OCI-LY7 (cell line): ENCODE results near the gene CTDNEP1. TPM values are rescaled to one million over a fixed set of nuclear protein-coding genes. Genes with fewer than 3 reads are reported as not detected.

Source experiments
- Bru-seq: library from RNA; stranded (reverse); fragments of 400-500 nt; gene quantifications from one replicate; lab custom pipeline; 2021; lab: Mats Ljungman, UMichigan
- BruChase-seq, 2 experiments: library from RNA; stranded (reverse); fragments of 400-500 nt; gene quantifications; one replicate each; lab custom pipeline; 2021; lab: Mats Ljungman, UMichigan
- BruUV-seq: library from RNA; stranded (reverse); fragments of 400-500 nt; replicated peaks from 2 replicates; lab custom pipeline; 2021; lab: Mats Ljungman, UMichigan
- CTCF ChIA-PET: fragments of 300-600 bp; sonication (Branson Sonifier 250); formaldehyde crosslinking; loops from one replicate; lab custom pipeline; 2022; ENCODE audit warnings: antibody characterized with exemption; ENCODE audit not compliant: unreplicated experiment; lab: Charles Lee
- POLR2A ChIA-PET: fragments of 300-600 bp; sonication (Branson Sonifier 250); formaldehyde crosslinking; loops from one replicate; lab custom pipeline; 2022; ENCODE audit warnings: antibody characterized with exemption; lab: Charles Lee
- DNase-seq: peaks from one replicate; pipeline ENCODE4 v3.0.0-alpha.2; 2015; ENCODE audit warnings: low spot score
- H2AFZ ChIP-seq: fragments of 200-600 bp; sonication (generic), shearing (Covaris generic); 2 replicates; pipeline ENCODE4 v1.6.1; 2014; ENCODE audit warnings: mild to moderate bottlenecking, antibody characterized with exemption, low read length, moderate library complexity
- H3K27ac ChIP-seq: fragments of 200-600 bp; sonication (generic); 2 replicates; pipeline ENCODE4 v1.5.1; 2014; ENCODE audit warnings: mixed run types, low read depth, mild to moderate bottlenecking, moderate library complexity, low read length, inconsistent platforms; ENCODE audit not compliant: poor library complexity, severe bottlenecking
- H3K36me3 ChIP-seq: fragments of 200-600 bp; sonication (generic); 2 replicates; pipeline ENCODE4 v1.6.1; 2014; ENCODE audit warnings: mild to moderate bottlenecking, antibody characterized with exemption, low read length, moderate library complexity, mixed read lengths; ENCODE audit not compliant: insufficient read depth
- H3K4me1 ChIP-seq: fragments of 200-600 bp; sonication (generic); 2 replicates; pipeline ENCODE4 v1.5.1; 2014; ENCODE audit warnings: mild to moderate bottlenecking, low read length; ENCODE audit not compliant: insufficient read depth, poor library complexity, severe bottlenecking
- H3K4me2 ChIP-seq: fragments of 200-600 bp; sonication (generic); 2 replicates; pipeline ENCODE4 v1.6.1; 2014; ENCODE audit warnings: mild to moderate bottlenecking, low read length
- H3K4me3 ChIP-seq: fragments of 200-600 bp; sonication (generic); 2 replicates; pipeline ENCODE4 v1.5.1; 2014; ENCODE audit warnings: mild to moderate bottlenecking, low read depth, low read length; ENCODE audit not compliant: poor library complexity, severe bottlenecking
- H3K79me2 ChIP-seq: fragments of 200-600 bp; sonication (generic); 2 replicates; pipeline ENCODE4 v1.6.1; 2016; ENCODE audit warnings: low read depth, mild to moderate bottlenecking, low read length, moderate library complexity, mixed read lengths; ENCODE audit not compliant: insufficient read depth
- H3K9me2 ChIP-seq: fragments of 200-600 bp; sonication (generic); 2 replicates; pipeline ENCODE4 v1.6.1; 2016; ENCODE audit warnings: mild to moderate bottlenecking, low read length, mixed read lengths; ENCODE audit not compliant: insufficient read depth
- H3K9me3 ChIP-seq: fragments of 200-600 bp; sonication (generic); 2 replicates; pipeline ENCODE4 v1.6.1; 2014; ENCODE audit warnings: mild to moderate bottlenecking, mixed run types, low read length, mixed read lengths
- H4K20me1 ChIP-seq: fragments of 200-600 bp; sonication (generic); 2 replicates; pipeline ENCODE4 v1.6.1; 2014; ENCODE audit warnings: mild to moderate bottlenecking, antibody characterized with exemption, low read length, moderate library complexity, mixed read lengths; ENCODE audit not compliant: insufficient read depth
- CTCF ChIP-seq: fragments of 200-600 bp; sonication (generic); conservative IDR thresholded peaks from 2 replicates; pipeline ENCODE4 v1.5.1; 2014; ENCODE audit warnings: mild to moderate bottlenecking, antibody characterized with exemption, low read length, moderate library complexity, mixed read lengths
- EZH2phosphoT487 ChIP-seq: fragments of 200-600 bp; sonication (generic); IDR thresholded peaks from 2 replicates; pipeline ENCODE4 v1.6.1; 2018; ENCODE audit warnings: low read depth, borderline replicate concordance, mild to moderate bottlenecking, mixed run types, antibody characterized with exemption, low read length, moderate library complexity, mixed read lengths
- intact Hi-C: fragments of 100-400 bp; cut with micrococcal nuclease; formaldehyde crosslinking; loops from one replicate; pipeline ENCODE4 v1.10.0; 2022; ENCODE audit not compliant: unreplicated experiment
- long read RNA-seq: library from polyadenylated mRNA; stranded (forward); transcript quantifications from one replicate; pipeline ENCODE4 v2.0.0, GENCODE V29; 2022
- total RNA-seq, 2 experiments: library from RNA; depleted of rRNA in 1 of 2; stranded (reverse); fragments of >200 nt in 1 of 2; shearing (Covaris generic) in 1 of 2; gene quantifications; 2 replicates each; pipeline ENCODE4 v1.2.3, GENCODE V29; 2014 to 2022

The CTDNEP1 gene
- total RNA-seq (2014; rRNA removed; shearing (Covaris generic)) (52.1 and 53.2 TPM in 2 replicates), total RNA-seq (2022) (161 and 173 TPM in 2 replicates), Bru-seq, nascent RNA (percentile 84 among the genes with signal in this experiment), BruChase-seq, experiment 1, labeled RNA remaining after a 6-hour chase (percentile 97 among the genes with signal in this experiment), BruChase-seq, experiment 2, labeled RNA remaining after a 2-hour chase (percentile 94 among the genes with signal in this experiment)
- long read RNA-seq, transcript CTDNEP1-210 (8 exons, 1,708 nt) = major isoform, 52 of 72 reads
- long read RNA-seq, partial matches to known transcripts = 11 of 72 reads
- long read RNA-seq, other reads (novel, unspliced or antisense) = 9 of 72 reads

GRCh38 chr17:7251661-7252175, at the start of gene CTDNEP1:
Gene CTDNEP1, minus strand, starts transcription at chr17:7251734. Its CDS starts 438 bp downstream, at chr17:7251296.
- peaks cover 64% of the 10 kb centered on the region for H3K79me2 ChIP-seq
- peak within 1 kb of the TSS; percentile 100 for H3K4me2 ChIP-seq
- peak within 1 kb of the TSS; percentile 83 for H3K4me3 ChIP-seq
- intact Hi-C loops = loop anchor here (1.0 to 5.0 kb wide), 6 partner anchors 13 to 586 kb away; partner anchors contain the start of genes EIF5A, NEURL4, PHF23 and POLR2A
- no peaks in the 10 kb centered on the region for H3K9me2 ChIP-seq
- peak within 1 kb of the TSS; percentile 5; the same call in 1 of the 2 replicates for H2AFZ ChIP-seq
- H4K20me1 ChIP-seq = peaks cover 18% of the 10 kb centered on the region
- peaks cover 50% of the 10 kb centered on the region for H3K36me3 ChIP-seq
- no peaks in the 10 kb centered on the region for H3K9me3 ChIP-seq
- peak; percentile 100 for DNase-seq
- H3K4me1 ChIP-seq = peaks cover 26% of the 10 kb centered on the region
- TF ChIP-seq EZH2phosphoT487 (no peak), CTCF (no peak)
- peak within 1 kb of the TSS; percentile 71 for H3K27ac ChIP-seq
- BruUV-seq = no TSS peak
- CTCF ChIA-PET = no interaction called here
- POLR2A ChIA-PET = no interaction called here

- peak; percentile 76 for DNase-seq
- BruUV-seq = no TSS peak
- Histone ChIP-seq H4K20me1 (no peaks in the 10 kb centered on the region), H2AFZ (peak overlapping the region; percentile 66), H3K4me3 (peak overlapping the region; percentile 70), H3K36me3 (no peaks in the 10 kb centered on the region), H3K27ac (no peak overlapping the region), H3K9me2 (no peaks in the 10 kb centered on the region), H3K9me3 (no peaks in the 10 kb centered on the region), H3K4me2 (peak overlapping the region; percentile 78), H3K4me1 (peaks cover 35% of the 10 kb centered on the region), H3K79me2 (no peaks in the 10 kb centered on the region)
- intact Hi-C loops = loop anchor here (1.0 to 5.0 kb wide), 3 partner anchors 16 to 249 kb away; no protein-coding TSS in a partner anchor
- ChIA-PET POLR2A (interaction anchor here (0.6 to 1.5 kb wide), 4 partner anchors 9 to 102 kb away, joined by 4 to 7 read pairs (median 6); partner anchors contain the start of gene ACAP1), CTCF (interaction anchor here (0.6 to 1.2 kb wide), 4 partner anchors 10 to 34 kb away, joined by 3 to 4 read pairs (median 3); partner anchors contain the start of gene SLC2A4)
- TF ChIP-seq CTCF (peak; percentile 96), EZH2phosphoT487 (no peak)
Measured at GRCh38 chr17:7296189-7296861, 44.8 kb upstream of the CTDNEP1 start.
